ENCODE measurements around the gene MPRIP. TPM values are rescaled to one million over a fixed set of nuclear protein-coding genes. Genes with fewer than 3 reads are reported as not detected.

The MPRIP gene
- total and polyA plus RNA-seq, 2 of the 13 experiments (the other 11 are each of a cell fraction or from before 2014, with no cell fraction given), result 50.2 to 52.4 TPM

DNA sequence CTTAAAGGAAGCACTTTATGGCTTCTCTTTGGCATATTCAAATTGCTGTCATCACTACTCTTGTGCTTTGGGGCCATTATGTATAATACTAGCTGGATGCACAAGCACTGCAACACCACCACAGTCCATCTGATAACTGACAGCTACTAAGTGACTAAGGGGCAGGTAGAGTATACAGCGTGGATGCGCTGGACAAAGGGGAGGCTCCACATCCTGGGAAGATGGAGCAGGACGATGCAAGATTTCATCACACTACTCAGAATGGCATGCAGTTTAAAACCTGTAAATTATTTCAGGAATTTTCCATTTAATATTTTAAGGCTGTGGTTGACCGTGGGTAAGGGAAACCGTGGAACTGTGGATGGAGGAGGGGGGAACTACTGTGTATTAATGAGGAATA lies 25.0 kb downstream of the MPRIP start:
- Histone ChIP-seq H3K27ac (ENCODE audit: extremely low read length, insufficient read depth, low read length) (no peak overlapping the region), H4K20me1 (ENCODE audit: insufficient read depth, low read length) (no peaks in the 10 kb centered on the region), H3K36me3 (replicated peaks in 1 of 2; ENCODE audit: control insufficient read depth in 1 of 2, insufficient read depth in 2 of 2, low read length in 2 of 2) (peaks cover 3 to 7% of the 10 kb centered on the region in 2 experiments; a peak in 2 of 5 replicates), H2AFZ (ENCODE audit: low read length) (no peak overlapping the region), H3K9me3 (ENCODE audit: low read length) (0 out of 2 replicates have a peak, but pooled peaks cover 4% of the 10 kb centered on the region), H3K9ac (ENCODE audit: insufficient read depth, low read depth, low read length) (no peak overlapping the region), H3K79me2 (ENCODE audit: insufficient read depth, low read length) (peaks cover 55% of the 10 kb centered on the region), H3K4me3 (replicated peaks in 1 of 3; ENCODE audit: insufficient read depth in 1 of 3, low read depth in 2 of 3, low read length in 3 of 3) (no peak overlapping the region), H3K4me2 (ENCODE audit: low read depth, low read length) (no peak overlapping the region), H3K27me3 (ENCODE audit: control insufficient read depth in 1 of 2, insufficient read depth in 2 of 2, low read length in 2 of 2) (no peaks in the 10 kb centered on the region), H3K4me1 (ENCODE audit: insufficient read depth, low read length) (peaks cover 24% of the 10 kb centered on the region)
- BruUV-seq (replicated peaks), result no TSS peak
- ATAC-seq, result no peak
- intact Hi-C loops (cut with micrococcal nuclease; ENCODE audit: unreplicated experiment), result no loop called here
- POLR2A ChIA-PET, result interaction anchor here (1.0 kb wide), 1 partner anchor 11 kb away, joined by 3 read pairs; no protein-coding TSS in a partner anchor
- CTCF ChIA-PET (ENCODE audit: low intra/inter-chr PET ratio, low total read pairs), result no interaction called here
- FAIRE-seq, result no peak
- 91% methylated on average over 5 of the region's 5 CpGs for WGBS (ENCODE audit: low lambda C conversion rate)
- in situ Hi-C loops (cut with HindIII; ENCODE audit: extremely low pct_ligation_motif_present, low pct_unique_long_range_greater_than_20kb), result no loop called here
- DNase-seq (ENCODE audit: low spot score), result no peak
- no peak for TF ChIP-seq CCAR2 (optimal IDR thresholded peaks at IDR 0.05; ENCODE audit: low read depth, low read length)
- no peak for TF ChIP-seq ZBTB37 (CRISPR knock-in tag; IDR thresholded peaks at IDR 0.05)
- TF ChIP-seq ZSCAN25 (CRISPR knock-in tag; IDR thresholded peaks at IDR 0.05), result no peak
- TF ChIP-seq E2F5 (CRISPR knock-in tag; conservative IDR thresholded peaks at IDR 0.05), result no peak
- no peak for TF ChIP-seq ZNF326 (CRISPR knock-in tag; IDR thresholded peaks at IDR 0.05; ENCODE audit: borderline replicate concordance)
- TF ChIP-seq ZNF574 (CRISPR knock-in tag; IDR thresholded peaks at IDR 0.05), result no peak
- TF ChIP-seq, protein P1, sequence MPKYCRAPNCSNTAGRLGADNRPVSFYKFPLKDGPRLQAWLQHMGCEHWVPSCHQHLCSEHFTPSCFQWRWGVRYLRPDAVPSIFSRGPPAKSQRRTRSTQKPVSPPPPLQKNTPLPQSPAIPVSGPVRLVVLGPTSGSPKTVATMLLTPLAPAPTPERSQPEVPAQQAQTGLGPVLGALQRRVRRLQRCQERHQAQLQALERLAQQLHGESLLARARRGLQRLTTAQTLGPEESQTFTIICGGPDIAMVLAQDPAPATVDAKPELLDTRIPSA (CRISPR knock-in tag; IDR thresholded peaks at IDR 0.05; ENCODE audit: borderline replicate concordance), result no peak
- peak; percentile 16; the same call in 1 of the 2 replicates for TF ChIP-seq FOSL2 (CRISPR knock-in tag; IDR thresholded peaks at IDR 0.05)
- TF ChIP-seq, protein P2, sequence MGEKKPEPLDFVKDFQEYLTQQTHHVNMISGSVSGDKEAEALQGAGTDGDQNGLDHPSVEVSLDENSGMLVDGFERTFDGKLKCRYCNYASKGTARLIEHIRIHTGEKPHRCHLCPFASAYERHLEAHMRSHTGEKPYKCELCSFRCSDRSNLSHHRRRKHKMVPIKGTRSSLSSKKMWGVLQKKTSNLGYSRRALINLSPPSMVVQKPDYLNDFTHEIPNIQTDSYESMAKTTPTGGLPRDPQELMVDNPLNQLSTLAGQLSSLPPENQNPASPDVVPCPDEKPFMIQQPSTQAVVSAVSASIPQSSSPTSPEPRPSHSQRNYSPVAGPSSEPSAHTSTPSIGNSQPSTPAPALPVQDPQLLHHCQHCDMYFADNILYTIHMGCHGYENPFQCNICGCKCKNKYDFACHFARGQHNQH (CRISPR knock-in tag; IDR thresholded peaks at IDR 0.05), result no peak
- no peak for TF ChIP-seq NFE2 (CRISPR knock-in tag; IDR thresholded peaks at IDR 0.05)
- TF ChIP-seq U2AF2 (IDR thresholded peaks at IDR 0.05; ENCODE audit: low read depth, low read length), result no peak
- no peak for TF ChIP-seq ZNF30 (CRISPR knock-in tag; IDR thresholded peaks at IDR 0.05)
- TF ChIP-seq RFX5 (IDR thresholded peaks at IDR 0.05; ENCODE audit: low read depth, low read length), result no peak
- TF ChIP-seq, protein P3, sequence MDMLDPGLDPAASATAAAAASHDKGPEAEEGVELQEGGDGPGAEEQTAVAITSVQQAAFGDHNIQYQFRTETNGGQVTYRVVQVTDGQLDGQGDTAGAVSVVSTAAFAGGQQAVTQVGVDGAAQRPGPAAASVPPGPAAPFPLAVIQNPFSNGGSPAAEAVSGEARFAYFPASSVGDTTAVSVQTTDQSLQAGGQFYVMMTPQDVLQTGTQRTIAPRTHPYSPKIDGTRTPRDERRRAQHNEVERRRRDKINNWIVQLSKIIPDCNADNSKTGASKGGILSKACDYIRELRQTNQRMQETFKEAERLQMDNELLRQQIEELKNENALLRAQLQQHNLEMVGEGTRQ (IDR thresholded peaks at IDR 0.05; ENCODE audit: low read depth, low read length), result no peak
- TF ChIP-seq, protein P3 (CRISPR knock-in tag; IDR thresholded peaks at IDR 0.05; ENCODE audit: borderline replicate concordance), result no peak
- no peak for TF ChIP-seq FOXA1 (IDR thresholded peaks at IDR 0.05)
- no peak for TF ChIP-seq FOXA1 (CRISPR knock-in tag; IDR thresholded peaks at IDR 0.05)
